OCI-LY1 (cell line): ENCODE data around the gene C20orf144.

Experiments used
- EZH2 ChIP-seq: fragments of 200-600 bp; sonication (generic), shearing (Covaris generic); IDR thresholded peaks from 2 replicates; pipeline ENCODE4 v1.8.0; 2017; ENCODE audit warnings: borderline replicate concordance, mixed run types, mild to moderate bottlenecking, antibody characterized with exemption, low read length, moderate library complexity, mixed read lengths
- TF ChIP-seq, protein P1 (sequence below): fragments of 200-600 bp; sonication (generic), shearing (Covaris generic); IDR thresholded peaks from 2 replicates; pipeline ENCODE4 v1.5.1; 2017; ENCODE audit warnings: mild to moderate bottlenecking, antibody characterized with exemption, low read length, moderate library complexity, mixed read lengths

DNA sequence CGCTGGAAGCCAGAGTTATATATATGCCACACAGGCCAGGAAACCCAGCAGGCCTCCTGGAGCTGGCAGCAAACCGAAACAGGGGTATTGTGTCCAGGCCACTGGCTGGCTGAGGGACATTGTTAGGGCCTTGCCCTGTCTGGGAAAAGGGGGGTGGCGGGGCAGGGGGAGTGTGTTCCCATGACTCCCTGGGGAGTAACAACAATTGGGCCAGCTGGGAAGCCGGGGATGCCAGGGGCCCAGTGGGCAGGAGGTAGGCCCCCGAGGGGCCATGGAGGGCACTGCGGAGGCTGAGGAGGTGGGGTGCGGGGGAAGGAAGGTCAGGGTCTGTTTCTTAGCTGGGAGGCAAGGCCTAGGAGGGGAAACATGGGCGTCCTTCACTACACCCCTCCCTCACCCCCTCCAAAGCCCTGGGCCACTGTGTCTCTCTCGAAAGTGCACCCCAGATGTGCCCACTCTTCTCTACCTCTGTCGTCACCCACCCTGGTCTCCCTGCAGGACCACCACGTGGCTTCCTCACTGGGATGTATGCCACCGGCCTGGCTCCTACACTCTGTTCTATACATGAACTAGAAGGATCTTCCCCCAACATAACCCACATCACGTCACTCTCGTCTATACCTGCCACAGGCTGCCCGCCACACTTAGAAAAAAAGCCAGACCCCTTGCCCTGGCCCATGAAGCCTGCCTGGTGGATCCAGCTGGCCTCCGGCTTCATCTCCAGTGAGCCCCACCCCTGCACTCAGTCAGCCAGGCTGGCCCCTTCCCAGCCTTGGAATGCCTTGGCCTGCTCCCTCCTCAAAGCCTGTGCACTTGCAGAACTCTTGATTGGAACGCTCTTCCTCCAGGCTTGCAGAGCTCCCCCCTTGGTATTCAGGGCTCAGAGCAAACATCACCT, 31.9 kb downstream of the C20orf144 start:
- no peak for TF ChIP-seq EZH2
- TF ChIP-seq, protein P1, sequence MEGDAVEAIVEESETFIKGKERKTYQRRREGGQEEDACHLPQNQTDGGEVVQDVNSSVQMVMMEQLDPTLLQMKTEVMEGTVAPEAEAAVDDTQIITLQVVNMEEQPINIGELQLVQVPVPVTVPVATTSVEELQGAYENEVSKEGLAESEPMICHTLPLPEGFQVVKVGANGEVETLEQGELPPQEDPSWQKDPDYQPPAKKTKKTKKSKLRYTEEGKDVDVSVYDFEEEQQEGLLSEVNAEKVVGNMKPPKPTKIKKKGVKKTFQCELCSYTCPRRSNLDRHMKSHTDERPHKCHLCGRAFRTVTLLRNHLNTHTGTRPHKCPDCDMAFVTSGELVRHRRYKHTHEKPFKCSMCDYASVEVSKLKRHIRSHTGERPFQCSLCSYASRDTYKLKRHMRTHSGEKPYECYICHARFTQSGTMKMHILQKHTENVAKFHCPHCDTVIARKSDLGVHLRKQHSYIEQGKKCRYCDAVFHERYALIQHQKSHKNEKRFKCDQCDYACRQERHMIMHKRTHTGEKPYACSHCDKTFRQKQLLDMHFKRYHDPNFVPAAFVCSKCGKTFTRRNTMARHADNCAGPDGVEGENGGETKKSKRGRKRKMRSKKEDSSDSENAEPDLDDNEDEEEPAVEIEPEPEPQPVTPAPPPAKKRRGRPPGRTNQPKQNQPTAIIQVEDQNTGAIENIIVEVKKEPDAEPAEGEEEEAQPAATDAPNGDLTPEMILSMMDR = no peak
